Measurements from ENCODE around the gene CD8B2.
"Not testable (repeated sequence)": the region's sequence is repeated elsewhere in the genome, so short reads cannot be mapped to it uniquely, and the experiment has no call there.

The CD8B2 gene

GRCh38 chr2:106552921-106553320 lies 65.8 kb downstream of the CD8B2 start:
- DNase-seq = no peak

- no peak for DNase-seq
Measured at GRCh38 chr2:106553321-106553720, 66.2 kb downstream of the CD8B2 start.

GRCh38 chr2:106554411-106554810 lies 67.2 kb downstream of the CD8B2 start:
- DNase-seq = no peak

- DNase-seq = no peak
Measured at GRCh38 chr2:106555053-106555452, 67.9 kb downstream of the CD8B2 start.

- DNase-seq = peak; percentile 9
Measured at GRCh38 chr2:106559786-106560185, 72.6 kb downstream of the CD8B2 start.

GRCh38 chr2:106560773-106561172 lies 73.6 kb downstream of the CD8B2 start:
- DNase-seq = no peak

- DNase-seq = no peak
Measured at GRCh38 chr2:106561356-106561755, 74.2 kb downstream of the CD8B2 start.

- no peak for DNase-seq
Measured at GRCh38 chr2:106561803-106562202, 74.6 kb downstream of the CD8B2 start.

- DNase-seq = no peak
Measured at GRCh38 chr2:106562268-106563186, 75.4 kb downstream of the CD8B2 start.

GRCh38 chr2:106563195-106563594 lies 76.0 kb downstream of the CD8B2 start:
- no peak for DNase-seq

GRCh38 chr2:106565599-106565998 lies 78.4 kb downstream of the CD8B2 start:
- DNase-seq = no peak

GRCh38 chr2:106566050-106566449 lies 78.9 kb downstream of the CD8B2 start:
- DNase-seq = peak; percentile 58

GRCh38 chr2:106566484-106566883 lies 79.3 kb downstream of the CD8B2 start:
- not testable (repeated sequence) for DNase-seq

GRCh38 chr2:106570316-106570715 lies 83.2 kb downstream of the CD8B2 start:
- DNase-seq = no peak

Measured in fibroblast of skin of back (primary cell).